ENCODE measurements around the gene ARHGAP32.
A peak's percentile ranks its signal among the peaks of the same experiment; 100 is the strongest.

ARHGAP32 gene

DNA sequence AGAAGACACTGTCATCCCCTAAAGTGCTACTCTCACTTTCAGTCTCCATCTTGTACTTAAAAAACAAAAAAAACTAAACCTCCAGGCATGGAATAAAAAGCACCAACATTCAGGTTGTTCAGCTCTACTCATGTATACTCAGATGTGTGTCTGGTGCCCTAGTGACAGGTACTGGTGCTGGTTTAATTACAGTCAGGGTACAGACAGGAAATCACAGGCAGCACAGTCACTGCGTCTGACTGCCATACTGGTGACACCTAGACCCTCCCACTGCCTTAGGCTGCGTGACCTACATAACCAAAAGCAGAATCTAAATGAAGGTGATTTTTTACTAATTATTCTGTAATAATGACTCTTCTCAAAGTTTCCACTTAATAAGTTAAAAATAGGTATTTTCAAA is at the start of gene ARHGAP32:
Gene ARHGAP32, minus strand, starts transcription at position 176 of the 400 bp plus-strand sequence. Its CDS starts 127 bp downstream, at position 49.
- DNase-seq = no peak

DNA sequence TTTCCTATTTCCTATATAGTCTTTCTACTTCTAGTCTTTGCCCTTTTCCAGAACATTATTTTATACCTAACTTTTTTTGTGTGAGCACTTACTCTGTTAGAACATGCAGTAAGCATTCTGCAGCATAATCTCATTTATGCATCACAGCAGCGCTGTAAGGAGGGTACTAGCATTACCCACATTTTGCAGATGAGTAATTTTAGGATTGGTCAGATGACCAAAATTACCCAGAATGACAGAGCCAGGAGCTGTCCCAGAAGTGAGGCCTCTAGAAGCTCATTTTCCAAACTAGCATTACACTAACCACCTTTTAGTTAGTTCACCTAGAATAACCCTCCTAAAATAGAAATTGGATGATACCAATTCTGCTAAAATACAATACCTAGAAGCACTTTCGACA is 47.1 kb upstream of the ARHGAP32 start:
- DNase-seq = no peak

- no peak for DNase-seq
Measured at GRCh38 chr11:129237880-129238638, 45.9 kb upstream of the ARHGAP32 start.

DNA sequence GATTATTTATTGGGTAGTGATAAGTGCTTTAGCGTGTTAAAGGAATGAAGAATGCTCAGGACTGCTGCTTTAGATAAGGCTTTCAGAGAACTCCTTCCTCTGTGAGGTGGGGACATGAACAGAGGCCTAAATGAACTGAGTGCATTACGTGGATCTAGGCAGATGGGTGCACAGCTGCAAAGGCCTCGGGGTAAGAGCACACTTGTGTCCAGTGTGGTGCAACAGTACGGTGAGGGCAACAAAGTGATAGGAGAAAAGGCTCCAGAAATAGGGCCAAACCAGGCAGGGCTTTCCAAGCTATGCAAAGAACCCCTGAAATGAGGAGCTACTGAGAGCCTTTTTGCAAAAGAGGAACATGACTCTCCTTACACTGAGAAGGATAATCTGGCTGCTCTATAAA is 45.3 kb upstream of the ARHGAP32 start:
- no peak for DNase-seq

GRCh38 chr11:129236850-129237249 is 44.7 kb upstream of the ARHGAP32 start:
- no peak for DNase-seq

GRCh38 chr11:129234978-129235377 is 42.9 kb upstream of the ARHGAP32 start:
- DNase-seq = no peak

DNA sequence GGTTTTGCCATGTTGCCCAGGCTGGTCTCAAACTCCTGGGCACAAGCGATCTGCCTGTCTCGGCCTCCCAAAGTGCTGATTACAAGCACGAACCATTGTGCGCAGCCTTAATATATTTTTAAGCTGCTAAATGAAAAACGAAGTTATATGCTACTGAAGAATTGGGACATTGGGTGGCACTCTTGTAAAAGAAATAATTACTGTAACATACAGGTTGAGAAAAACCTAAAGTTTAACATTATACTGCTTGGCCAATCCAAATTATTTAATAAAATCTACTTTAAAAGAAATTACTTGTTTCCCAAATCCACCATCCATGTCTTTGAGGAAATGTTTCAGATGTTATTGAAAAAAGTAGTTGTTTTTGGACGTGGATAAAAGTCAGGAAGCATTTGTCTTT is 37.9 kb upstream of the ARHGAP32 start:
- DNase-seq = no peak

- DNase-seq = no peak
Measured at GRCh38 chr11:129226207-129226798, 34.2 kb upstream of the ARHGAP32 start.

- no peak for DNase-seq
Measured at GRCh38 chr11:129225190-129225589, 33.1 kb upstream of the ARHGAP32 start.

- no peak for DNase-seq
Measured at GRCh38 chr11:129224538-129224937, 32.4 kb upstream of the ARHGAP32 start.

DNA sequence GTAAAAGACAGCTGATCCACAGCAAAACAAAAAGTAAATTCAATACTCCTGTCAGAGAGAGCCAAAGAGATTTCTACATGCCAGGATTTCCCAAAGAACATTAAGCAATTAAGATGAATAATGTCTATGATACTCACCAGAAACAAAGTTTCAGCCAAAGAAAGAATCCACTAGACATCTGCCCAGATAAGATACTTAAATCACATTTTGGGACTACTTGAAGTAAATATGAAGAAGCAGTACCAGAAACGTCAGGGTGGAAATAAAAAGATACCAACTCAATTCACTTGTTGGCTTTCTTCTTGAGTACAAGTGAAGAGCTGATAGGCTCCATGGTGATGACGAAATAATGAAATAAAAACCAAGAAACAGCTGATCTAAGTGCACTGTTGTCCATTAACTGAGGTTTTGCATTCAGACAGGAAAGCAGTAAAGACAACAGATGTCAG is 31.6 kb upstream of the ARHGAP32 start:
- no peak for DNase-seq

GRCh38 chr11:129223260-129223659 is 31.1 kb upstream of the ARHGAP32 start:
- DNase-seq = no peak

DNA sequence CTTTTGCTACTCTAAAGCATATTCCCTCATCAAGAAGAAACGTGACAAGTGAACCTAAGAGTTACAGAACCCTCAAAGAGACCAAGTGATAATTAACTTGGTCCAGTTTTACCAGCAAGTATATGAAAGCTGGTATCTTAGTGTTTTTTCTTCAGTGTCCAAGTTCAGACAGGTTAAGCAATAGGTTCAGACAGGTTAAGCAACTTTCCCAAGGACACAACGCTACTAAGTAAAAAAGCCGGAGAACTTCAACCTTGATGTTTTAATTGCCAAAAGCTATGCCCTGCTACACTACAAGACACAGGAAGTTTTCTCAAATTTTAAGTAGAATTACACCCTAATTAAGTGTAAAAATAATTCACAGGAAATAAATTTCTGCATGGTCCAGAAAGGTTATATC is 30.0 kb upstream of the ARHGAP32 start:
- no peak for DNase-seq

GRCh38 chr11:129215506-129216245 is 23.6 kb upstream of the ARHGAP32 start:
- no peak for DNase-seq

DNA sequence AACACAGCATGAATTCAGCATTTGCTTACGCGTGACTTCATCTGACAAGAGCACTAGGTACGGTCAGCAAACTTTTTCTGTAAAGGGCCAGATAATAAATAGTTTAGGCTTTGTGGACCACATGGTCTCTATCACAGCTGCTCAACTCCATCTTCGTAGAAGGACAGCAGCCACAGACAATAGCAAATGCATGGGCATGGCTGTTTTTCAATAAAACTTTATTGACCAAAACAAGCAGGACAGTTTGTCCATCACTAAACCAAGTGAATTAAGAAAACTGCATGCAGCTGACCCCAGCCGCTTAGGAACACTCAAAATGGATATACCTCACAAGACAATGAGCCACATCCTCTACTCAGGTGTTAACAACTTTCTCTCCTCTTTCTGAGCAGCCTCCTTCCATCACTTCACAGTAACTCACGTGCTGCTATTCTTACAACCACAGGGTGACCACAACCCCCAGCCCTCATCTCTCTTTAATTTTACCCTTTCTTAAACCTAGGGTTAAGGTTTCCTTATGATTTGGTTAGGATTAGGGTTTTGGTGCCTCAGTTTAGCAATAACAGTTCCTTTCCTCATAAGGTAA is 22.7 kb upstream of the ARHGAP32 start:
- no peak for DNase-seq

DNA sequence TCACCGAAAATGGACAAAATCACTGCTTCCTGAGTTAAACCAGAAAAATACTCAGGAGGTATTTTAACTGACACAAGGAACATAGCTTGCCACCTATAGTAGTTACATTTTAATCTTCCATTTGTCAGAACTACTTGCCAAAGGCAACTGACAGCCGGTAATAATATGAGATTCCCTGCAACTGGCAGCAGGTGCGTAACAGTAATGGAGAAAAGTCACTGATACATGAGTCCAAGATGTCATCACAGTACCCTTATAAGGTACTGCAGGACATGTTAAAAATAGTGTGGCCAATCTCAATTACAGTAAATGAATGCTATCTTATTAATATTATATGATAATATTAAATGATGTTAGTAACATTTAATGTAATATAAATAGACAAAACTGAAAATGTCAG is 21.1 kb upstream of the ARHGAP32 start:
- no peak for DNase-seq

DNA sequence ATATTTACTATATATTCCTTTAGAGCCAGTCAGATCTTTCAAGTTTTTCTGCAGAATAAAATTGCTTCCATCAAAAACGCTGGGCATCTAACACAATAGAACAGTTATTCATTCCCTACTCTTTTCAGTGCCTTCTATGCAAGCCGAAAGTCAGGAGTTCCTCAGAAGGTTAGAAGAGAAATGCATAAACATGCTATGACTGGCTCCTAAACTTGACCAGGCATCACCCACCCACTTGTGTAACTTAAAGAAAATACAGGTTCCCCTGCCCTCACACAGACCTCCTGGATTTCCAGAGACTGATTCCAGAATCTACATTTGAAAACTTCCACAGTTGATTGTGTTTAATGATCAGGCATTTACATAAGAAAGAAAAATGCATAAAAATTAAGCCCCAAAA is 19.3 kb upstream of the ARHGAP32 start:
- DNase-seq = no peak

DNA sequence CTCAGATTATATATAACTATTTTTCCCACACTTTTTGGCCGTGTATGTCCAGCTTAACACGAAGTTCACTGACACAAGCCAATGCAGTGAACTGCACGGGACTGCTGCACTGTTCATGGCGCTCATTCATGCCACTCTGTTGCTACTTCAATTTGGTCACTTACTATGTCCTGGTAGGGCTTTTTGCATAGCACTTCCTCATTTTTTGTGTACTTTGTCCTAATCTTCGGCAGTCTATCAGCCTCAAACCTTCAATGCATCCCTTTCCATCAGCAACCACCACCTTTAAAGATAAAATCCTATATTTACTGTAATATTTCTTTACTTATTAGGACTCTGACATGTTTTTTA is 18.7 kb upstream of the ARHGAP32 start:
- DNase-seq = peak; percentile 14

DNA sequence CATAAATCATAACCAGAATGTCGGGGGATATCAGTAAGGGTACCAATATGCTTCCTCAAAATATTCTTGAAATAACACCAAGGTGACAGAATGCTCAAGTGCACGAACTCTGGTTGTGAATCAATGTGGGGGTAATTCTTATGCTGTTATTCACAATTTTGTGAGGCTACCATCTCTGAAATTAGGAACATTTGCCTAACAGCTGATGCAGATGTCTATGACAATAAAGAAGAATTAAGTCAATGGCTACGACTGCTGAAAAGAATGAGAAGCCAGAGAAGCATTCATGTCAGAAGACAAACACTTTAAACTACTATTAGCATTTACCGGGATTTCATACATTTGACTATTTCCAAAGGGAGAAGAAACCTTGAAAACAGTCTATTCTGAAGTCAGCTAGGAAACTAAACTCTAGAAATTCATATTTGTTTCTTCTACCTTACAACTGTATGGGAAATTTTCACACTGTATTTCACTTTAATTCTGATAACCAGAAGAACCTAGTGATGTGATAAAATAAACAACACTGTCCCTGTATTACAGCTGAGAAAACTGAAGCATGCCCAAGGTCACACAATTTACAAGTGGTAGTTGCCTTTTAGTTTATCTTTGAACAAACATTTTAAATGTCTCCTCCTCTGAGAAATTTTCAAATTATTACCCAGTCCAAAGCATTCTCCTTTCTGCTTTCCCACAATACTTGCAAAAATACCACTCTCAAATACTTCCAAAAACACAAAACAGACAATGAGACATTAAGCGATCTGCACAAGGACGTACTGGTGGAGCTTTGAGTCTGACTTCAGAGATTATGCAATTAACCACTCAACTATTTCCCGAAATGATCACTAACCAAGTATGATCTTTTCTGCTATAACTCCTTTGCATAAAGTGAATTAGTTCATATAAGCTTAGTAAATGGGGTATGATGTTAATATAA is 18.0 kb upstream of the ARHGAP32 start:
- DNase-seq = no peak

DNA sequence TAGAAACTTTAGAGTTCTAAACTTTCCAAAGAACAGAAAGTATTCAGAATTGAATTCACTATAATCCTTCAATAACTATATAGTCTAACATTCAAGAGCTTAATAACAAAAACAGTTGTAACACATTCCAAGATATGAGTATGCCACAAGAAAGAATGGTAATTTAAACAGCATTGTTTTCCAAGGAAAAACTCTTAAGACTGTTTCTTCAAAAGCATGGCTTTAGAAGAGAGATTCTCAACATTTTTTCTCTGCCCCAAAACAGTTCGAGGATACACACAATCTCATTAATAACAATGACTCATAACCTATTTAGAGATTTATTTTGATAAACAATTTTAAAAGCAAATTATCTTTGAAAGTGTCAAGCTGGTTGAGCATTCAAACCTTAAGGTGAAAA is 16.7 kb upstream of the ARHGAP32 start:
- no peak for DNase-seq

DNA sequence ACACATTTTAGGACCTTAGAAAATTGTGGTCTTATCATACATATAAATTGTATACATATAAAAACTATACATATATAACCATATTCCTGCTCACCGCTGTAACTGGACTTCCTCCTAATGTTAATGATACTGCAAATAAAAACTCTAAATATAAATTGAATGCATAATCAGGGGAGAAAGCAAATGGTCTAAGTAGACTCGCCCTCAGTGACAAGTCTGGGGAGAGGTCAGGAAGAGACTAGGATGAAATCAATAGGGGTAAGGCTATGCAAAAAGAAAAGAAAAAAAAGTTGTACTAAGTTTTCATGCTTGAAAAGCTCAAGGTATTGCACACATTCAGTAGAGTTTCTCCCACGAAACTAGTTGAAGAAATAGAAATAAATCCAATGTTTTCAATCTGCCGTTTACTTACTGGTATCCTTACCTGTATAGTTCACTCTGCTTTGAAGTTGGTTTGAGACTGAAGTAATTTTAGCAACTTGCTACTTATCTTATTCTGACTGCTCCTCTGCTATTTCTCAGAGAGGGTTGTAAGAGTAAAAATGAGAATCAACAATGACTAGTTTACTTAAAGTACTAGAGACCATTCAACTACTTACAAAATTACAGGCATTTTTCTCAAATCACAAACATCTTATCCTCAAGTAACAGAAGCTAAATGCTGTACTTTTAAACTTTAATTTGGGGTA is 12.2 kb upstream of the ARHGAP32 start:
- no peak for DNase-seq

- DNase-seq = no peak
Measured at GRCh38 chr11:129202646-129203045, 10.5 kb upstream of the ARHGAP32 start.

All from OCI-M1 (cell line).